Hepatocyte (in vitro differentiated cells): ENCODE data around the gene BRPF3.

Source experiments
- EZH2 ChIP-seq: fragments of 200-600 bp; sonication (generic); IDR thresholded peaks from 2 replicates; pipeline ENCODE4 v1.6.1; 2016; ENCODE audit warnings: antibody characterized with exemption, mild to moderate bottlenecking, borderline replicate concordance
- EZH2phosphoT487 ChIP-seq: fragments of 200-600 bp; sonication (generic); IDR thresholded peaks from one replicate; pipeline ENCODE4 v1.6.1; 2018; ENCODE audit warnings: antibody characterized with exemption, mild to moderate bottlenecking, low read depth, moderate library complexity; ENCODE audit not compliant: unreplicated experiment, severe bottlenecking
- TF ChIP-seq, protein P1 (sequence below): fragments of 200-600 bp; sonication (generic); IDR thresholded peaks from 2 replicates; pipeline ENCODE4 v1.5.1; 2016; ENCODE audit warnings: antibody characterized with exemption, mild to moderate bottlenecking; ENCODE audit not compliant: poor library complexity

GRCh38 chr6:36247693-36248092 is 51.1 kb downstream of the BRPF3 start:
- TF ChIP-seq, protein P1, sequence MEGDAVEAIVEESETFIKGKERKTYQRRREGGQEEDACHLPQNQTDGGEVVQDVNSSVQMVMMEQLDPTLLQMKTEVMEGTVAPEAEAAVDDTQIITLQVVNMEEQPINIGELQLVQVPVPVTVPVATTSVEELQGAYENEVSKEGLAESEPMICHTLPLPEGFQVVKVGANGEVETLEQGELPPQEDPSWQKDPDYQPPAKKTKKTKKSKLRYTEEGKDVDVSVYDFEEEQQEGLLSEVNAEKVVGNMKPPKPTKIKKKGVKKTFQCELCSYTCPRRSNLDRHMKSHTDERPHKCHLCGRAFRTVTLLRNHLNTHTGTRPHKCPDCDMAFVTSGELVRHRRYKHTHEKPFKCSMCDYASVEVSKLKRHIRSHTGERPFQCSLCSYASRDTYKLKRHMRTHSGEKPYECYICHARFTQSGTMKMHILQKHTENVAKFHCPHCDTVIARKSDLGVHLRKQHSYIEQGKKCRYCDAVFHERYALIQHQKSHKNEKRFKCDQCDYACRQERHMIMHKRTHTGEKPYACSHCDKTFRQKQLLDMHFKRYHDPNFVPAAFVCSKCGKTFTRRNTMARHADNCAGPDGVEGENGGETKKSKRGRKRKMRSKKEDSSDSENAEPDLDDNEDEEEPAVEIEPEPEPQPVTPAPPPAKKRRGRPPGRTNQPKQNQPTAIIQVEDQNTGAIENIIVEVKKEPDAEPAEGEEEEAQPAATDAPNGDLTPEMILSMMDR, result no peak
- TF ChIP-seq EZH2 (no peak), EZH2phosphoT487 (no peak)
